Activated T-helper 17 cell treated with anti-CD3 and anti-CD28 coated beads, Interleukin-2, amount 50 U/mL, for 72 hours (primary cell): ENCODE measurements around the gene PLCB4. TPM values are rescaled to one million over a fixed set of nuclear protein-coding genes. Genes with fewer than 3 reads are reported as not detected.
A peak's percentile ranks its signal among the peaks of the same experiment; 100 is the strongest.

Experiments
- ATAC-seq: fragments of 150-1000 bp; cut with Tn5 transposase; replicated peaks from 2 replicates; pipeline ENCODE4 v1.10.0; 2021; ENCODE audit warnings: mild to moderate bottlenecking, moderate library complexity
- H3K27ac Mint-ChIP-seq: one replicate; pipeline ENCODE4 v1.8.0; 2022; ENCODE audit warnings: mixed read lengths
- H3K27me3 Mint-ChIP-seq: one replicate; pipeline ENCODE4 v1.8.0; 2022; ENCODE audit warnings: mixed read lengths
- H3K36me3 Mint-ChIP-seq: one replicate; pipeline ENCODE4 v1.8.0; 2022; ENCODE audit warnings: low read depth, mild to moderate bottlenecking, mixed read lengths
- H3K4me1 Mint-ChIP-seq: one replicate; pipeline ENCODE4 v1.8.0; 2022; ENCODE audit warnings: mixed read lengths
- H3K4me3 Mint-ChIP-seq: one replicate; pipeline ENCODE4 v1.8.0; 2022; ENCODE audit warnings: mild to moderate bottlenecking, mixed read lengths
- H3K9me3 Mint-ChIP-seq: one replicate; pipeline ENCODE4 v1.8.0; 2022; ENCODE audit warnings: mixed read lengths
- total RNA-seq, 2 donors: library from RNA; stranded (reverse); gene quantifications; one replicate each; pipeline ENCODE4 v1.2.3, GENCODE V29; 2022

Gene PLCB4
- total RNA-seq, 2 donors from 2014 or later: not detected

DNA sequence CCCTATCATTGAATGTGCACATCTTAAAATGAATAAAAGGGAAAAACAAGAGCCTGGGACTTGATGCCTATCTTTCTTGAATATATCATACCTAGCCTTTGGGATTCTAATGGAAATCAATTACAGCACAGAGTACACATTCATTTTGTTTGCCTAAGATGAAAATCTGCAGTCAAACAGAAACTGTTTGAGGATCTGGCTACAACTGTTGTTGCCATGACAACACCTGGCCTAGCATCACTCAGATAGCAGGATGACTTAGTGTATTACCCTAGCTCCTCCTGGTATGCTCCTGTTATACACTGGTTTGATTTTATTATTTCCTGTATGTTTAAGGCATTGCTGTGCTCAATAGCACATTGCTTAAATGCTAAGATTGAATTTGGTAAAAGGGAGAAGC, 374.0 kb downstream of the PLCB4 start:
- Mint-ChIP-seq H3K4me1 (no peaks in the 10 kb centered on the region), H3K9me3 (peaks cover 14% of the 10 kb centered on the region)

DNA sequence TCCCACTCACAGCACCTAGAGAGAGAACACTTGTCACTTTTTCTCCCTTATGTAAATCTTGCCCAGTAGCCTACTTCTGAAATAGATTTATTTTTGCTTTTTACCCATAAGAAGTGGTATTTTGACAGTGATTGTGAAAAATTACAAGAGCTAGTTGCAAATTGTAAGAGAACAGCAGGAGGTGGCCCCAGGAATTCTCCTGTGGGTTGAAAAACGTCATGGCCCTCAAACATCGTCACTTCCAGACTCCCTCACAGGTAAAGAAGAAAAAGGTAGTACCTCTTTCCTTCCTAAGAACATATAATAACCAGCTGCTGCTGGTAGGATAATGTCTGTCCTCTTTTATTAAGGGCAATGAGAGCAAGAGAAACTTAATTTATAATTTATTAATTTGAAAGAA, 376.0 kb downstream of the PLCB4 start:
- Mint-ChIP-seq H3K27me3 (peaks cover 6% of the 10 kb centered on the region), H3K36me3 (no peaks in the 10 kb centered on the region), H3K27ac (no peak overlapping the region), H3K4me1 (no peaks in the 10 kb centered on the region), H3K4me3 (no peak overlapping the region), H3K9me3 (peaks cover 7% of the 10 kb centered on the region)
- ATAC-seq: no peak

More for the DNA sequence above, 374.0 kb downstream of the PLCB4 start:
- Mint-ChIP-seq H3K36me3 (no peaks in the 10 kb centered on the region), H3K27ac (no peak overlapping the region), H3K4me3 (no peak overlapping the region), H3K27me3 (peaks cover 6% of the 10 kb centered on the region)
- peak; percentile 42 for ATAC-seq

DNA sequence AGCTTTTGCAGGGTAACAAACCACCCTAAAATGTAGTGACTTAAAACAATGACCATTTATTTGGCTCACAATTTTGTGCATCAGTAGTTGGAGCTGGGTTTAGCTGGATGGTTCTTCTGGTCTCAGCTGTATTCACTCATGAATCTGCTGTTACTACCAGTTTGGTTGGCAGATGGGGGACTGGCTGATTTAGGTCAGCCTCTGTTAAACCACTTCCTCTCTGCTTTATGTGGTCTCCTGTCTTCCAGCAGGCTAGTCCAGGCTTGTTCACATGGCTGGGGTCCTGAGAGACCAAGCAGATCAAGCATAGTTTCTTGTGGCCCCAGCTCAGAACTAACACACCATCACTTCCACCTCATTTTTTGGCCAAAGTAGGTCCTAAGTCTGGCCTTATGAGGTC, 378.3 kb downstream of the PLCB4 start:
- Mint-ChIP-seq H3K27me3 (peaks cover 3% of the 10 kb centered on the region), H3K36me3 (no peaks in the 10 kb centered on the region), H3K4me3 (no peak overlapping the region), H3K9me3 (no peaks in the 10 kb centered on the region), H3K4me1 (no peaks in the 10 kb centered on the region), H3K27ac (no peak overlapping the region)
- no peak for ATAC-seq

DNA sequence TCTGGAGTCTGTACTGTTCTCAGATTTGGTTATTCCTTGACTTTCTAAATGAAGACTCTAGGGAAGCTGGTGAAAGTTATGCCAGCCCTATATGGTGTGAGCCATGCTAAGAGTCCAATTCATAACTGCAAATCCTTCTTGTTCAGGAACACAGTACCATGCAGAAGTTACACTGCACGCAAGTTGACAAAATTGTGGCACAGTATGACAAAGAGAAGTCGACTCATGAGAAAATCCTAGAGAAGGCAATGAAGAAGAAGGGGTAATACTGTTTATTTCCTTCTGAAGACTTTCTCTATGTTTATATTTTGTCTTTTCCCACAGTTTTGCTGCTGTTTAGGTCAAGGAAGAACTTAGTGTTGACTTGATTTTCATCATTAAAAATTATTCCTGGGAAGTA, 384.3 kb downstream of the PLCB4 start:
- H3K4me1 Mint-ChIP-seq: no peaks in the 10 kb centered on the region
- H3K27me3 Mint-ChIP-seq: peaks cover 3% of the 10 kb centered on the region
- no peak overlapping the region for H3K27ac Mint-ChIP-seq
- H3K4me3 Mint-ChIP-seq: no peak overlapping the region
- H3K36me3 Mint-ChIP-seq: no peaks in the 10 kb centered on the region
- H3K9me3 Mint-ChIP-seq: no peaks in the 10 kb centered on the region
- ATAC-seq: no peak

DNA sequence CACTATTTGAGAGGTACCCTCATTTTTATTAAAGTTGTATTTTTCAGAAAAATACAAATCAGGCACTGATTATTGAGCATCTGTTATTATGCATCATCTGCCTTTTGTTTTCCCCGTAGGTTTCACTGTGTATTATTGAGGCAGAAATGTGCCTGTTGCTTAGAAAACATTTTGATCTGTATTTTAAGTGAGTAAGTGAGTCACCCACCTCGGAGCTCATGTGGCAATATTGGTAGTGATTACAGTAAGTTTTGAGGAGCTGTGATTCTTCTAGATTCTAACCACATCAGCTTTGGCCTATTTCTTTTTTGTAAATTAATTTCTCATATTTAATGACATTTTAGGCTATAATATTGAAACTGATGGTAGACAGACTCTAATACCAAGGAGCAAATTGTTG, 385.9 kb downstream of the PLCB4 start:
- ATAC-seq: no peak
- Mint-ChIP-seq H3K27me3 (peaks cover 3% of the 10 kb centered on the region), H3K9me3 (no peaks in the 10 kb centered on the region), H3K4me1 (no peaks in the 10 kb centered on the region), H3K27ac (no peak overlapping the region), H3K36me3 (no peaks in the 10 kb centered on the region), H3K4me3 (no peak overlapping the region)

DNA sequence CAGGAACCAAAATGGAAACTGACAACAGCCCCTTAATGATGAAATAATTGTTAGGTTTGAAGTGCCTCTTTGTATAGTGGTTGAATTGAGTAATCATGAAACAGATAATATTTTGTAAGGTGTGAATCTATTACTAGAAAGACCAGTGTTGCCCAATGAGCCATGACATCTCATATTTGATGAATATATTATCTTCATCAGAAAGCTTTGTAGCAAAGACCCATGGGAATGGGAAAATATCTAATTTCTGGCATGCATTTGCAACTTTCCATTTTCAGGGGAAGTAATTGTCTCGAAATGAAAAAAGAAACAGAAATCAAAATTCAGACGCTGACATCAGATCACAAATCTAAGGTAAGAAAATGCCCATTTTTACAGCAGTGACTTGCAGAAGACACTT, 388.2 kb downstream of the PLCB4 start:
- H3K9me3 Mint-ChIP-seq: no peaks in the 10 kb centered on the region
- no peaks in the 10 kb centered on the region for H3K27me3 Mint-ChIP-seq
- H3K4me3 Mint-ChIP-seq: no peak overlapping the region
- H3K4me1 Mint-ChIP-seq: no peaks in the 10 kb centered on the region
- H3K36me3 Mint-ChIP-seq: no peaks in the 10 kb centered on the region
- ATAC-seq: no peak
- H3K27ac Mint-ChIP-seq: no peak overlapping the region

DNA sequence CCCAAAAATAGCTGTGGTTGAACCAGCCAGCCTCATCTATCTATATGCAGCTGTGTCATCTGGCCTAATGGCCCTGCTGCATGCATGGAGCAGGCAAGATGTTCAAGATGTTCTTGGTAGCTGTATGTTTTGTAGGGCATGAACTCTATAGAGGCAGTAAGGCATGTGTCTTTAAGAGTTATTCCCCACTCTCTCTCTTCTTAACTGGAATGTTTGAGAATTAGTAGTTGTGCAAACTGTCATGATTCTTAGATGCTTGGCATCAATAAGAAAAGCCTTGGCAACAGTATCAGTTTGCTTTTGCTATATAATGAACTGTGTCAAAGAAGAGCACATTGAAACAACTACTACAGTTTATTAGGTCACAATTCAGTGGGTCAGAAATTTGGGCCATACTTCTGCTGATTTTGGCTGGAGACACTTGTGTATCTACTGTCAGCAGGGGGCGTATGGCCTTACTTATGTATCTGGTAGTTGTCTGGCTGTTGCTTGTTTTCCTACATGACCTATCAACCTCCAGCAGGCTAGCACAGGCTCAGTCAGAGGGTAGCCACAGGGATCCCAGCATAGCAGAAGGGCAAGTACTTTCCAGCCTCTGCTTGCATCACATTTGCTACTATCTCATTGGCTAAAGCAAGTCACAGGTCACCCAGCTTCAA, 389.4 kb downstream of the PLCB4 start:
- Mint-ChIP-seq H3K4me1 (no peaks in the 10 kb centered on the region), H3K4me3 (no peak overlapping the region), H3K27me3 (no peaks in the 10 kb centered on the region), H3K27ac (no peak overlapping the region), H3K9me3 (no peaks in the 10 kb centered on the region), H3K36me3 (no peaks in the 10 kb centered on the region)
- no peak for ATAC-seq

DNA sequence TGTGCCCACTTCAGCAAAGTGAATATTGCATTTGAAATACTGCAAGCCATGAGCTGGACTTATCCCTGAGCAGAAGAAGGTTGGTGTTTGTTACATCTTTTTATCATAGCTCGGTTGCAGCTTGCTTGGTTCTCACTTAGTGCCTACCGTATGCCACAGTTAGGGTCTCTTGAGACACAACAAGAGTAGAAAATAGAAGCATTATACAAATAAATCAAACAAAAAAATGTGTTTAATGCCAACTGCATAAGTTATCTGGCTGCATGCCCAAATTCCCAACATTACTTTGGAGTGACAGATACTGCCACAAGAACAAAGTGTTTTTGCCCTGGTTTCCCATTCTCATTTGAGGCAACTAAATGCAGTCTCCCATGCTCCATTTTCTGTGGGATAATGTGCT, 391.6 kb downstream of the PLCB4 start:
- H3K27me3 Mint-ChIP-seq: no peaks in the 10 kb centered on the region
- no peak for ATAC-seq
- no peak overlapping the region for H3K27ac Mint-ChIP-seq
- no peaks in the 10 kb centered on the region for H3K4me1 Mint-ChIP-seq
- no peak overlapping the region for H3K4me3 Mint-ChIP-seq
- H3K9me3 Mint-ChIP-seq: peaks cover 2% of the 10 kb centered on the region
- H3K36me3 Mint-ChIP-seq: no peaks in the 10 kb centered on the region

DNA sequence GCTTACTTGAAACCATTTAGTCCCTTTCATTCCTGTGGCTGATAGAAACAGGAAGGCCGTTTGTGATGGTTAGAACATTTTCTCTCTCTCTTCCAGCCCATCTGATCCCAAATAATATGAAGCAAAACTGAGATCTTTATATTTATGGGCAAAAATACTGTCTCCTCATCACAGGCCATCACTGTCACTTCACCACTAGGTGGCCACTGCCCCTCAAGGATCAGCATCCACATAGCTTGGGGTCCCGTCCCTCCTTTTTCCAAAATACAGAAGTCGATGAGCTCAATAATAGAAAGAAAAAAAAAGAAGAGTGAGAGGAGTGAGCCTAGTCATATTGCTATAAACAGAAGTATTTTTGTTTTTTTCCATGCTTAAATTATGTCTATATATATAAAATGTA, 399.1 kb downstream of the PLCB4 start:
- H3K27ac Mint-ChIP-seq: no peak overlapping the region
- no peak for ATAC-seq

DNA sequence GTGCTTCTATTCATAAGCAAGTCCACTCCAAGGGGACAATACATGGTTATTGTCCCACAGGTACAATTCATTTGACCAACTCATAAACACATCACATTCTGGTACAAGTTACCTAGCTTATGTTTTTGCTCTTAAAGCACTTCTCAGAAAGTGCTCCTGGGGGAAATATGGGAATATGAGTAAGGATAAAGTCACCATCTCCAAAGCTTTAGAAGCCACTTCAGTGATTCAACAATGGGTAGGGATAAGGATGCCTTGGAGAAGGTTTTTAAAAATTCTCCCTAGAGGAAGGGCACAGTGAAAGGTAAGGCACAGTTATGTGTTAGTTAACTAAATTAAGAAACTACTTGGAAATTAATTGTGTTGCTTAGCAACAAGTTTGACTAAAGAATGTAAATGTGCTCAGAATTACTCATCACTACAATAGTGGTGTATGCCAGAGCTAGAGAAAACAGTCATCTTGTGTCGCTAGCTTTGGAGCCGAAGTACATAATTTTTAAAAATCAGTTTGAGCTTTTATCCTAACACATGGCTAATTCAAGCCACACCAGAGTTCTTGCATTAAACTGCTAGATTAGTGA, 406.0 kb downstream of the PLCB4 start:
- Mint-ChIP-seq H3K27ac (no peak overlapping the region), H3K4me3 (no peak overlapping the region), H3K36me3 (no peaks in the 10 kb centered on the region), H3K27me3 (no peaks in the 10 kb centered on the region), H3K9me3 (no peaks in the 10 kb centered on the region), H3K4me1 (no peaks in the 10 kb centered on the region)
- no peak for ATAC-seq

More for the DNA sequence above, 399.1 kb downstream of the PLCB4 start:
- H3K4me3 Mint-ChIP-seq: no peak overlapping the region
- no peaks in the 10 kb centered on the region for H3K36me3 Mint-ChIP-seq
- no peaks in the 10 kb centered on the region for H3K27me3 Mint-ChIP-seq
- H3K4me1 Mint-ChIP-seq: no peaks in the 10 kb centered on the region
- H3K9me3 Mint-ChIP-seq: peaks cover 5% of the 10 kb centered on the region

DNA sequence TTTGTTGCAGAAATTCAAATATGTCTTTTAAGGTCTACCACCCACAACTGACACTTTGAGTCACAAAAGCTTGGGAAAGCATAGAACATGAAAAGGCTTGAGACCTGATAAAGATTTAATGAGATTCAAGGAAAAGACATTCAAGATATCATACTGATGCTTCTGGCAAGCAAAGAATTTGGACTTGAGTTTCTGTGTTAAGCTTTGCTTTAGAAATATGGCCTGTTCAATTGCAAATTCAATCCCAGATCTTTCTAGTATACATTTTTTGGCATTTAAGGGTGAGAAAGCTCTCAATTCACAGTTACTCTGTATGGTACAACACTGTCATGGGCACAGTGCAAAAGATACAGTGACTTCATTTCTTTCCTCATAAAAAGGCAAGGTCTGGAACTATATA, 406.6 kb downstream of the PLCB4 start:
- no peaks in the 10 kb centered on the region for H3K36me3 Mint-ChIP-seq
- H3K27ac Mint-ChIP-seq: no peak overlapping the region
- no peaks in the 10 kb centered on the region for H3K4me1 Mint-ChIP-seq
- no peaks in the 10 kb centered on the region for H3K9me3 Mint-ChIP-seq
- H3K27me3 Mint-ChIP-seq: no peaks in the 10 kb centered on the region
- no peak overlapping the region for H3K4me3 Mint-ChIP-seq
- no peak for ATAC-seq

DNA sequence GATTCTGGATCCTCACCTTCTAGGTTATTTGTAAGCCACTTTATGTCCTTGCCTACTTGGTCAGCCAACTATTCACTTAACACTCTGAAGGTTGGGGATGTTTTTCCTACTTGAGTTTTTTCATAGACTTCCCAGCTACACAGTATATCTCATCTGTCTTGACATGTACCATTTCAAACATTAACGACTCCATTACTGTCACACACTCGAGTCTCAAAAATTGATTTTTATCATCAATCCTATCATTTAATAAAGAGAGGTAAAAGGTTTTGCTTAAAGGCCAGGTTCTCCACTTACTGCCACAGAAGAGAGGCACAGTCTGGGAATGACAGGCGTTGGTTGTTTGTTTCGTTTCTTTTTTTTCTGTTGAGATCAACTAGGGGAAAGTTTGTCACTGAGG, 407.3 kb downstream of the PLCB4 start:
- Mint-ChIP-seq H3K36me3 (no peaks in the 10 kb centered on the region), H3K4me1 (no peaks in the 10 kb centered on the region), H3K27ac (no peak overlapping the region), H3K27me3 (no peaks in the 10 kb centered on the region), H3K4me3 (no peak overlapping the region), H3K9me3 (no peaks in the 10 kb centered on the region)
- ATAC-seq: no peak

DNA sequence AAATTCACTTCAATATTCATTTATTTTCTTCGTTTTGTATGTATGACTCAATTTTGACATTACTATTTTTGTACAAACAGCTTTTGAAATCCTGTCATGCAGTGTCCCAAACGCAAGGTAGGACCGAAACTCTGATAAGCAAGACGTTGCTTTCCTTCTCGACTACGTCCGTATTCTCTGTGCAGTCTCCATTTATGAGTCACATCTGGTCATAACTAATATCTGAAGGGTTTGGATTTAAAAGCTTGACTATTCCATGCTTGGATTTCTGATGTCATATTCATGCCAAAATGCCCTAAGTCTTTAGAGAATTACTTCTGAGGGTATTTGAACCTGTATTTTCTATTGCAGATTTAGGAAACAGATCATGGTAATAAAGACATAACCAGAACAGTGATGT, 407.8 kb downstream of the PLCB4 start:
- Mint-ChIP-seq H3K36me3 (no peaks in the 10 kb centered on the region), H3K9me3 (no peaks in the 10 kb centered on the region), H3K4me3 (no peak overlapping the region), H3K27ac (no peak overlapping the region), H3K27me3 (no peaks in the 10 kb centered on the region), H3K4me1 (no peaks in the 10 kb centered on the region)
- no peak for ATAC-seq

DNA sequence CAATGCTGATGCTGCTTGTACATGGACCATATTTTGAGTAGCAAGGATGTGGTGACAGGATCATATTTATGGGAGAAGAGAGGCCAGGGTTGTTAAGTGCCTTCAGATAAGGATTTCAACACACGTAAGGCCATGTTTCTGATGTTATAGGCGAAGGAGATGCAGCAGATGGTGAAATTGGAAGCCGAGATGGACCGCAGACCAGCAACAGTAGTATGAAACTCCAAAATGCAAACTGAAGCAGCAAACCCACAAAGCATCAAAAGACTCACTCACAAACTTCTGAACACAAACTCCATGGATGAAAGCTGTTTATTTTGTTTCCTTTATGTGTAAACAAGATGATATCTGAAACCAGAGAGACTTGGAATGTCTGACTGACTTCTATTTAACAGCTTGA, 409.9 kb downstream of the PLCB4 start:
- ATAC-seq: no peak
- Mint-ChIP-seq H3K27ac (no peak overlapping the region), H3K27me3 (no peaks in the 10 kb centered on the region), H3K9me3 (peaks cover 5% of the 10 kb centered on the region), H3K36me3 (no peaks in the 10 kb centered on the region), H3K4me1 (no peaks in the 10 kb centered on the region), H3K4me3 (no peak overlapping the region)

DNA sequence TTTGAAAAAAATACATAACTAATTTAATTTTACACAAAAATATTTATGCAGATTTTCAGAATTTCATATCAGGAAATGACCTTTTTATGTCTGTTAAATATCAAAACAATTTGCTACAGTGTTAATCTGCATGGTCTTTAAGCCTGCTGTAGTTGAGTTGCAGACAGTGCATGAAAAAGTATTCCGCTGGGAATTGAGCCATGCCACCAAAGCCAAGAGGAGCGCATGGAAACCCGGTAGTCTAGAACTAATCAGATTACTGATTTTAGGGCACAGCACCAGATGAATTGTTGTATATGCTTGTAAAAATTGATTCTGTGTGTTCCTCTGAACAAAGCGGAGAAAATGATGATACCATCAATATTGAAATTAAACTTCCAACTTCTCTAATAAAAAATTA, 411.2 kb downstream of the PLCB4 start:
- Mint-ChIP-seq H3K4me1 (no peaks in the 10 kb centered on the region), H3K27ac (no peak overlapping the region), H3K27me3 (no peaks in the 10 kb centered on the region), H3K36me3 (no peaks in the 10 kb centered on the region), H3K4me3 (no peak overlapping the region), H3K9me3 (peaks cover 5% of the 10 kb centered on the region)
- ATAC-seq: no peak

DNA sequence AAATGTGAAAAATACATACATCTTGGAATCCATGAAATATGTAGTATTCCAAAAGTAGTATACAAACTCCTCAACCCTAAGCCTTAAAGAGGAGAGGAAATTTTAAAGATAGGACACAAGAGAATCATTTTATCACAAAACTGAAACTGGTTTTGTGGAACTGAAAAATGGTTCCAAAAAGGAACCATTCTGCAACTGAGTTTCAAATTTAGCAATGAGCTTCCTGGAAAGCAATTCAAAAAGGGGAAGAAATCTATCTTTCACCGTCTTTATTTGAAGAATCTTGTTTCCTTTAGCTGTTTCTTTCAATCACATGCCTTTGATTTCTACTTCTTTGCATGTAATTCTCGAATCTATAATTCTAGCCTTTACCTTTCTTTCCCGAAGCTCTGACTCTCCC, 413.3 kb downstream of the PLCB4 start:
- no peaks in the 10 kb centered on the region for H3K27me3 Mint-ChIP-seq
- no peak overlapping the region for H3K27ac Mint-ChIP-seq
- ATAC-seq: no peak
- H3K4me3 Mint-ChIP-seq: no peak overlapping the region
- H3K36me3 Mint-ChIP-seq: no peaks in the 10 kb centered on the region
- H3K4me1 Mint-ChIP-seq: no peaks in the 10 kb centered on the region
- H3K9me3 Mint-ChIP-seq: peaks cover 8% of the 10 kb centered on the region
